ENCODE results near the gene GJD3.

The GJD3 gene

GRCh38 chr17:40326014-40326831 is 38.3 kb downstream of the GJD3 start:
- H3K4me1 ChIP-seq (ENCODE audit: control insufficient read depth, low read depth, low read length), result peaks cover 3% of the 10 kb centered on the region
- no CpG with 5 or more reads among the region's 17 CpGs for WGBS (ENCODE audit: extremely low coverage, insufficient coverage, low lambda C conversion rate)
- H3K56ac ChIP-seq (ENCODE audit: low read length), result no peak overlapping the region
- H3K23ac ChIP-seq (ENCODE audit: low read length), result no peak overlapping the region
- DNase-seq, result no peak
- H4K8ac ChIP-seq (ENCODE audit: low read depth, low read length), result no peak overlapping the region
- no peak overlapping the region for H4K5ac ChIP-seq (ENCODE audit: low read length)
- H2BK120ac ChIP-seq (ENCODE audit: low read depth, low read length), result no peak overlapping the region
- no peak overlapping the region for H3K18ac ChIP-seq (ENCODE audit: low read length)
- H2AK5ac ChIP-seq (ENCODE audit: low read length), result no peak overlapping the region
- peaks cover 18% of the 10 kb centered on the region for H3K79me1 ChIP-seq (ENCODE audit: low read length)
- H3K4me2 ChIP-seq (ENCODE audit: low read length), result no peak overlapping the region
- H3K27me3 ChIP-seq (ENCODE audit: insufficient read depth, low read length, poor library complexity), result no peaks in the 10 kb centered on the region
- no peak overlapping the region for H3K27ac ChIP-seq (ENCODE audit: low read depth, low read length)
- H2BK5ac ChIP-seq (ENCODE audit: low read length), result no peak overlapping the region
- no peak overlapping the region for H2BK15ac ChIP-seq (replicated peaks; ENCODE audit: low read depth)
- no peak overlapping the region for H3K4ac ChIP-seq (ENCODE audit: low read depth, low read length)
- no peaks in the 10 kb centered on the region for H3K36me3 ChIP-seq (ENCODE audit: control insufficient read depth, insufficient read depth, low read length)
- no peak overlapping the region for H3K4me3 ChIP-seq (ENCODE audit: low read length)
- H3K79me2 ChIP-seq (ENCODE audit: control insufficient read depth, insufficient read depth, low read length), result peaks cover 2% of the 10 kb centered on the region
- no peak overlapping the region for H3K9ac ChIP-seq (ENCODE audit: low read length)

- Histone ChIP-seq H3K4me3 (ENCODE audit: low read length) (no peak overlapping the region), H3K79me1 (ENCODE audit: low read length) (peaks cover 19% of the 10 kb centered on the region), H4K5ac (ENCODE audit: low read length) (no peak overlapping the region), H3K4me1 (ENCODE audit: control insufficient read depth, low read depth, low read length) (peaks cover 3% of the 10 kb centered on the region), H3K4me2 (ENCODE audit: low read length) (no peak overlapping the region), H3K27me3 (ENCODE audit: insufficient read depth, low read length, poor library complexity) (no peaks in the 10 kb centered on the region), H3K4ac (ENCODE audit: low read depth, low read length) (no peak overlapping the region), H3K27ac (ENCODE audit: low read depth, low read length) (no peak overlapping the region), H3K9ac (ENCODE audit: low read length) (no peak overlapping the region), H3K56ac (ENCODE audit: low read length) (no peak overlapping the region), H3K79me2 (ENCODE audit: control insufficient read depth, insufficient read depth, low read length) (peaks cover 5% of the 10 kb centered on the region), H3K18ac (ENCODE audit: low read length) (no peak overlapping the region), H2AK5ac (ENCODE audit: low read length) (no peak overlapping the region), H2BK120ac (ENCODE audit: low read depth, low read length) (no peak overlapping the region), H3K23ac (ENCODE audit: low read length) (no peak overlapping the region), H2BK5ac (ENCODE audit: low read length) (no peak overlapping the region), H2BK15ac (replicated peaks; ENCODE audit: low read depth) (no peak overlapping the region), H3K36me3 (ENCODE audit: control insufficient read depth, insufficient read depth, low read length) (no peaks in the 10 kb centered on the region), H4K8ac (ENCODE audit: low read depth, low read length) (no peak overlapping the region)
- DNase-seq, result no peak
- WGBS (ENCODE audit: extremely low coverage, insufficient coverage, low lambda C conversion rate), result no CpG with 5 or more reads among the region's 13 CpGs
Measured at GRCh38 chr17:40325156-40326013, 39.2 kb downstream of the GJD3 start.

- H3K27ac ChIP-seq (ENCODE audit: low read depth, low read length), result no peak overlapping the region
- H3K18ac ChIP-seq (ENCODE audit: low read length), result no peak overlapping the region
- H3K79me2 ChIP-seq (ENCODE audit: control insufficient read depth, insufficient read depth, low read length), result peaks cover 8% of the 10 kb centered on the region
- no peak for DNase-seq
- H4K5ac ChIP-seq (ENCODE audit: low read length), result no peak overlapping the region
- H3K56ac ChIP-seq (ENCODE audit: low read length), result no peak overlapping the region
- no peak overlapping the region for H4K8ac ChIP-seq (ENCODE audit: low read depth, low read length)
- WGBS (ENCODE audit: extremely low coverage, insufficient coverage, low lambda C conversion rate), result no CpG with 5 or more reads among the region's 10 CpGs
- peaks cover 8% of the 10 kb centered on the region for H3K4me1 ChIP-seq (ENCODE audit: control insufficient read depth, low read depth, low read length)
- no peak overlapping the region for H3K4me2 ChIP-seq (ENCODE audit: low read length)
- no peak overlapping the region for H3K9ac ChIP-seq (ENCODE audit: low read length)
- no peak overlapping the region for H2BK5ac ChIP-seq (ENCODE audit: low read length)
- no peak overlapping the region for H3K23ac ChIP-seq (ENCODE audit: low read length)
- no peaks in the 10 kb centered on the region for H3K36me3 ChIP-seq (ENCODE audit: control insufficient read depth, insufficient read depth, low read length)
- H3K27me3 ChIP-seq (ENCODE audit: insufficient read depth, low read length, poor library complexity), result no peaks in the 10 kb centered on the region
- no peak overlapping the region for H2AK5ac ChIP-seq (ENCODE audit: low read length)
- H3K79me1 ChIP-seq (ENCODE audit: low read length), result peaks cover 27% of the 10 kb centered on the region
- no peak overlapping the region for H3K4ac ChIP-seq (ENCODE audit: low read depth, low read length)
- no peak overlapping the region for H2BK120ac ChIP-seq (ENCODE audit: low read depth, low read length)
- no peak overlapping the region for H2BK15ac ChIP-seq (replicated peaks; ENCODE audit: low read depth)
- H3K4me3 ChIP-seq (ENCODE audit: low read length), result no peak overlapping the region
Measured at GRCh38 chr17:40323391-40324381, 40.9 kb downstream of the GJD3 start.

- DNase-seq, result peak; percentile 90
- no peak overlapping the region for H2AK5ac ChIP-seq (ENCODE audit: low read length)
- no peak overlapping the region for H4K5ac ChIP-seq (ENCODE audit: low read length)
- peak overlapping the region; percentile 29 for H3K9ac ChIP-seq (ENCODE audit: low read length)
- no peak overlapping the region for H3K18ac ChIP-seq (ENCODE audit: low read length)
- WGBS (ENCODE audit: extremely low coverage, insufficient coverage, low lambda C conversion rate), result no CpG with 5 or more reads among the region's 19 CpGs
- no peak overlapping the region for H2BK15ac ChIP-seq (replicated peaks; ENCODE audit: low read depth)
- no peak overlapping the region for H2BK120ac ChIP-seq (ENCODE audit: low read depth, low read length)
- no peak overlapping the region for H3K56ac ChIP-seq (ENCODE audit: low read length)
- H4K8ac ChIP-seq (ENCODE audit: low read depth, low read length), result no peak overlapping the region
- H3K23ac ChIP-seq (ENCODE audit: low read length), result no peak overlapping the region
- no peak overlapping the region for H2BK5ac ChIP-seq (ENCODE audit: low read length)
- peaks cover 27% of the 10 kb centered on the region for H3K79me1 ChIP-seq (ENCODE audit: low read length)
- no peak overlapping the region for H3K27ac ChIP-seq (ENCODE audit: low read depth, low read length)
- H3K27me3 ChIP-seq (ENCODE audit: insufficient read depth, low read length, poor library complexity), result no peaks in the 10 kb centered on the region
- no peak overlapping the region for H3K4ac ChIP-seq (ENCODE audit: low read depth, low read length)
- H3K4me3 ChIP-seq (ENCODE audit: low read length), result no peak overlapping the region
- no peak overlapping the region for H3K4me2 ChIP-seq (ENCODE audit: low read length)
- H3K36me3 ChIP-seq (ENCODE audit: control insufficient read depth, insufficient read depth, low read length), result no peaks in the 10 kb centered on the region
- H3K4me1 ChIP-seq (ENCODE audit: control insufficient read depth, low read depth, low read length), result peaks cover 8% of the 10 kb centered on the region
- peaks cover 8% of the 10 kb centered on the region for H3K79me2 ChIP-seq (ENCODE audit: control insufficient read depth, insufficient read depth, low read length)
Measured at GRCh38 chr17:40322358-40323315, 41.9 kb downstream of the GJD3 start.

- Histone ChIP-seq H3K4me1 (ENCODE audit: control insufficient read depth, low read depth, low read length) (peaks cover 8% of the 10 kb centered on the region), H3K27ac (ENCODE audit: low read depth, low read length) (no peak overlapping the region)
Measured at GRCh38 chr17:40321961-40322357, 42.6 kb downstream of the GJD3 start.

More at GRCh38 chr17:40321961-40322357, 42.6 kb downstream of the GJD3 start:
- H3K18ac ChIP-seq (ENCODE audit: low read length), result no peak overlapping the region
- WGBS (ENCODE audit: extremely low coverage, insufficient coverage, low lambda C conversion rate), result no CpG with 5 or more reads among the region's 4 CpGs
- no peaks in the 10 kb centered on the region for H3K36me3 ChIP-seq (ENCODE audit: control insufficient read depth, insufficient read depth, low read length)
- no peak overlapping the region for H3K56ac ChIP-seq (ENCODE audit: low read length)
- no peak overlapping the region for H3K4me3 ChIP-seq (ENCODE audit: low read length)
- H3K79me1 ChIP-seq (ENCODE audit: low read length), result peaks cover 25% of the 10 kb centered on the region
- no peak overlapping the region for H2BK15ac ChIP-seq (replicated peaks; ENCODE audit: low read depth)
- H2BK120ac ChIP-seq (ENCODE audit: low read depth, low read length), result no peak overlapping the region
- DNase-seq, result no peak
- H3K9ac ChIP-seq (ENCODE audit: low read length), result no peak overlapping the region
- no peak overlapping the region for H3K4ac ChIP-seq (ENCODE audit: low read depth, low read length)
- H3K23ac ChIP-seq (ENCODE audit: low read length), result no peak overlapping the region
- H3K79me2 ChIP-seq (ENCODE audit: control insufficient read depth, insufficient read depth, low read length), result peaks cover 8% of the 10 kb centered on the region
- H3K4me2 ChIP-seq (ENCODE audit: low read length), result no peak overlapping the region
- no peaks in the 10 kb centered on the region for H3K27me3 ChIP-seq (ENCODE audit: insufficient read depth, low read length, poor library complexity)
- no peak overlapping the region for H2BK5ac ChIP-seq (ENCODE audit: low read length)
- no peak overlapping the region for H4K8ac ChIP-seq (ENCODE audit: low read depth, low read length)
- H4K5ac ChIP-seq (ENCODE audit: low read length), result no peak overlapping the region
- no peak overlapping the region for H2AK5ac ChIP-seq (ENCODE audit: low read length)

All from mesendoderm (in vitro differentiated cells).